Right lobe of liver (tissue), 4 donors: ENCODE results near the gene EIF2B2.

Experiments
- CTCF ChIP-seq, 4 donors: fragments of 200-600 bp in 3 of 4; fragments of 450-650 bp in 1 of 4; IDR thresholded peaks; one replicate each; pipeline versions ENCODE4 v1.5.1 to v1.8.0; 2016 to 2022; ENCODE audit warnings: antibody characterized with exemption in 4 of 4, mild to moderate bottlenecking in 2 of 4
- POLR2A ChIP-seq: fragments of 450-650 bp; IDR thresholded peaks from one replicate; pipeline ENCODE4 v1.6.1; 2017; ENCODE audit warnings: antibody characterized with exemption, mild to moderate bottlenecking
- donor health status: DM: no; HTN: no; CAD: no.
- donor health status: DM: no; HTN: no; CAD: no.
- donor health status: DM: no; HTN: yes; CAD: no.

GRCh38 chr14:74981462-74981782 lies 21.3 kb upstream of the EIF2B2 start:
- TF ChIP-seq CTCF (IDR thresholded peaks at IDR 0.05) (no peak), POLR2A (no peak)
